BJ (cell line): Measurements from ENCODE around the gene CARHSP1. TPM values are rescaled to one million over a fixed set of nuclear protein-coding genes. Genes with fewer than 3 reads are reported as not detected.

Source experiments
- CTCF ChIA-PET: fragments of 350-600 bp; formaldehyde crosslinking; extraction: SDS; loops from one replicate; lab custom pipeline; 2021; ENCODE audit warnings: antibody characterized with exemption, inconsistent platforms; lab: Yijun Ruan, JAX
- POLR2A ChIA-PET: fragments of 300-600 bp; sonication (Branson Sonifier 250); formaldehyde crosslinking; extraction: SDS; loops from one replicate; lab custom pipeline; 2021; ENCODE audit warnings: antibody characterized with exemption; lab: Charles Lee
- DNase-seq: peaks from one replicate; pipeline ENCODE4 v3.0.0-alpha.2; 2011; ENCODE audit warnings: low read depth
- H3K27me3 ChIP-seq: 2 replicates; pipeline ENCODE4 v1.6.0; 2011; ENCODE audit warnings: low read length; ENCODE audit not compliant: control insufficient read depth, insufficient read depth
- H3K36me3 ChIP-seq: 2 replicates; pipeline ENCODE4 v1.5.1; 2011; ENCODE audit warnings: low read length; ENCODE audit not compliant: control insufficient read depth, insufficient read depth
- H3K4me3 ChIP-seq: 2 replicates; pipeline ENCODE4 v1.5.1; 2011; ENCODE audit warnings: low read depth, mild to moderate bottlenecking, control low read depth, low read length
- polyA plus RNA-seq: library from polyadenylated mRNA; depleted of rRNA; stranded (reverse); fragments of >200 nt; gene quantifications from 2 replicates; pipeline ENCODE4 v1.2.3, GENCODE V29; 2011
- TF ChIP-seq, protein P1 (sequence below): IDR thresholded peaks from 2 replicates; pipeline ENCODE4 v1.5.1; 2011; ENCODE audit warnings: low read depth, mild to moderate bottlenecking, control low read depth, inconsistent platforms, low read length, moderate library complexity; ENCODE audit not compliant: insufficient read depth

CARHSP1 gene
- polyA plus RNA-seq, 1 experiment = 119 TPM

DNA sequence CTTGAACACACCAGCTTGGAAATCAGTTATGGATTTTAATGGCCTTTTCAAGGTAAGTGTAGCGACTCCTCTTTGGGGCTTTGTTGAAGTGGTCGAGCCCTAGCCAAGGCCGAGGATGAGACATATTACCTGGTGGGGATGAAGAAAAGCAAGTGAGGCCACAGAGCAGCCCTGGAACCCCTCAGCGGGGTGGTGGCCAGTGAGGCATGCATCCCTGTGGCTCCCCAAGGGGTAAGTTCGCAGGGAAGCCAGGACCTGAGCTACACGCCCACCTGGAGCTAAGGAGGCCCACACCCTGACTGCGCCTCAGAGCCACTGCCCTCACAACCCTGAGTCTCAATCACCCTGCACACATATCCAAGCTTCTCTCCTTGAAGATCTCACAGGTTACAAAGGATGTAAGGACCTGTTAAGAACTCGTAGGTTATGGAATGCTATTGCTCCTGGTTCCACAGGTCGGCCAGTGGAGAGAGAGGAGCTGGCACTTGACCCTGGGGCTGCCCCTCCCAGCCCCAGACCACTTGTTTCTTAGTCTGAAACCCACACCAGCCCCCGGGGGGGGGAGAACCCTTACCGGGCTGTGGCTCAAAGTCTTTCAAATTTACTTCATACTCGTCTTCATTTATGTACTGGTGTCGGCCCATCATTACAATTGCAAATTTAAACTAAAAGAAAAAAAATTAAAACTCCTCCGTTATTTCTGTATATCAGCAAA is 25.3 kb upstream of the CARHSP1 start:
- no peaks in the 10 kb centered on the region for H3K27me3 ChIP-seq
- ChIA-PET CTCF (interaction anchor here (1.2 to 1.5 kb wide), 2 partner anchors 8 to 114 kb away, joined by 3 to 5 read pairs; no protein-coding TSS in a partner anchor), POLR2A (interaction anchor here (0.7 kb wide), 1 partner anchor 25 kb away, joined by 3 read pairs; no protein-coding TSS in a partner anchor)
- peaks cover 33% of the 10 kb centered on the region for H3K36me3 ChIP-seq
- H3K4me3 ChIP-seq = no peak overlapping the region
- TF ChIP-seq, protein P1, sequence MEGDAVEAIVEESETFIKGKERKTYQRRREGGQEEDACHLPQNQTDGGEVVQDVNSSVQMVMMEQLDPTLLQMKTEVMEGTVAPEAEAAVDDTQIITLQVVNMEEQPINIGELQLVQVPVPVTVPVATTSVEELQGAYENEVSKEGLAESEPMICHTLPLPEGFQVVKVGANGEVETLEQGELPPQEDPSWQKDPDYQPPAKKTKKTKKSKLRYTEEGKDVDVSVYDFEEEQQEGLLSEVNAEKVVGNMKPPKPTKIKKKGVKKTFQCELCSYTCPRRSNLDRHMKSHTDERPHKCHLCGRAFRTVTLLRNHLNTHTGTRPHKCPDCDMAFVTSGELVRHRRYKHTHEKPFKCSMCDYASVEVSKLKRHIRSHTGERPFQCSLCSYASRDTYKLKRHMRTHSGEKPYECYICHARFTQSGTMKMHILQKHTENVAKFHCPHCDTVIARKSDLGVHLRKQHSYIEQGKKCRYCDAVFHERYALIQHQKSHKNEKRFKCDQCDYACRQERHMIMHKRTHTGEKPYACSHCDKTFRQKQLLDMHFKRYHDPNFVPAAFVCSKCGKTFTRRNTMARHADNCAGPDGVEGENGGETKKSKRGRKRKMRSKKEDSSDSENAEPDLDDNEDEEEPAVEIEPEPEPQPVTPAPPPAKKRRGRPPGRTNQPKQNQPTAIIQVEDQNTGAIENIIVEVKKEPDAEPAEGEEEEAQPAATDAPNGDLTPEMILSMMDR = no peak
- DNase-seq = no peak

DNA sequence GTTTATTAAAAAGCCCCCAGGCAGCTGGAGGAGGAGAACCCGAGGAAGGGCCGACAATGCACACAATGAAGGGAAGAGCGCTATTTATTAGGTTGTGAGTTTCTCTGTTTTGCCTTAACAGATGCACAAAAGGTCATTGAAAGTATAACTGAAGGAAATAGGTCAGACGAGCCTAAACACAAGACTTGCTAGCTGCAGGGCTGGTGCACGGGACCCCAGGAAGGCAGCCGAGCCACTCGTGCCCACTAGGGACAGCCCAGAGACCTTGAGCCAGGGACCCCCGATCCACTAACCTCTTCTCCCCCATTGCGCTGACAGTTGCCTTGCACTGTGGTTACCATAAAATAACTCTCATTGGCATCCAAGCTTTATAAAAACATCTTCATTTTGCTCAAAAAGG is 24.6 kb upstream of the CARHSP1 start:
- Histone ChIP-seq H3K36me3 (peaks cover 31% of the 10 kb centered on the region), H3K4me3 (no peak overlapping the region), H3K27me3 (no peaks in the 10 kb centered on the region)
- ChIA-PET CTCF (interaction anchor here (1.0 to 1.5 kb wide), 4 partner anchors 8 to 115 kb away, joined by 3 to 5 read pairs (median 4); no protein-coding TSS in a partner anchor), POLR2A (no interaction called here)
- DNase-seq = no peak
- TF ChIP-seq, protein P1 = no peak

DNA sequence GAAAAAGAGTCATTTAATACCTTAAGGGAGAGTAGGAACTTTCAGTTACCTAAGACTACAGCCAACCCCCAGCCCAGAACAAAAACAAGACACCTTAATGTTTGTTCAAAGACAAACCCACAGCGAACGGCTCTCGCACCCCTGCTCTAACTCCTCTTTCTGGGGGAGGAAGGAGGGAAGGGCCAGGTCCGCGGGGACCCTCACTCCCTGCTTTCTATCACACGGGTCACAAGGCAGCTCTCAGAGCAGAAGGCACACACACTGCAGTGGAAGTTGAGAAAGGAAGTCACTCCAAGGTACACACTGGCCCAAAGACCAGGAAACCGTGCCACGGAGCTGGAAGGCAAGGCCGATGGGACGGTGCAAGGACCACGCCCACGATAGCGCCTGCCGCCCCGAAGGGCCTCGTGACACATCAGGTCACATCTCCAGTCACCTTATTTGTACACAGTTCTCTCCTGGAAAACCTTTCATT is 23.3 kb upstream of the CARHSP1 start:
- ChIA-PET POLR2A (interaction anchor here (0.8 kb wide), 1 partner anchor 155 kb away, joined by 4 read pairs; no protein-coding TSS in a partner anchor), CTCF (interaction anchor here (0.7 to 1.5 kb wide), 3 partner anchors 9 to 116 kb away, joined by 3 to 5 read pairs (median 4); no protein-coding TSS in a partner anchor)
- no peak for DNase-seq
- H3K4me3 ChIP-seq = no peak overlapping the region
- no peaks in the 10 kb centered on the region for H3K27me3 ChIP-seq
- peaks cover 25% of the 10 kb centered on the region for H3K36me3 ChIP-seq
- TF ChIP-seq, protein P1 = no peak

DNA sequence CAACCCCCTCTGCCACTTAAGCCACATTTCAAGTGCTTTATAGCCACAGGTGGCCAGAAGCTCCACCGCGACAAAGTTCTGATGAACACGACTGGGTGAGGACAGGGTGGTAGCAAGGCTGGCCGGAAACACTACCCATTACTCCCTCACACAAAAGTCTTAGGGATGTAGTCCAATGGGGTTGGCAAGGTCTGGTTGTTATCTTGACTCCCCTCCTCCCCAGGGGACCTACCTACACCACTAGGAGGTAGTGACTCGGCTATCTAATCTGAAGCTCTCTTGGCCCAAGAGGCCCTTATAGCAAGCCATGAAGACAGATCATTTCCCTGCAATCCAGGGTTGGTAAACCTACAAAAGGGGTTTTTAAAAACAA is 21.7 kb upstream of the CARHSP1 start:
- ChIA-PET CTCF (interaction anchor here (0.5 to 2.9 kb wide), 6 partner anchors 9 to 230 kb away, joined by 3 to 6 read pairs (median 3); no protein-coding TSS in a partner anchor), POLR2A (no interaction called here)
- no peak for DNase-seq
- TF ChIP-seq, protein P1 = no peak
- Histone ChIP-seq H3K36me3 (peaks cover 20% of the 10 kb centered on the region), H3K4me3 (no peak overlapping the region), H3K27me3 (no peaks in the 10 kb centered on the region)

DNA sequence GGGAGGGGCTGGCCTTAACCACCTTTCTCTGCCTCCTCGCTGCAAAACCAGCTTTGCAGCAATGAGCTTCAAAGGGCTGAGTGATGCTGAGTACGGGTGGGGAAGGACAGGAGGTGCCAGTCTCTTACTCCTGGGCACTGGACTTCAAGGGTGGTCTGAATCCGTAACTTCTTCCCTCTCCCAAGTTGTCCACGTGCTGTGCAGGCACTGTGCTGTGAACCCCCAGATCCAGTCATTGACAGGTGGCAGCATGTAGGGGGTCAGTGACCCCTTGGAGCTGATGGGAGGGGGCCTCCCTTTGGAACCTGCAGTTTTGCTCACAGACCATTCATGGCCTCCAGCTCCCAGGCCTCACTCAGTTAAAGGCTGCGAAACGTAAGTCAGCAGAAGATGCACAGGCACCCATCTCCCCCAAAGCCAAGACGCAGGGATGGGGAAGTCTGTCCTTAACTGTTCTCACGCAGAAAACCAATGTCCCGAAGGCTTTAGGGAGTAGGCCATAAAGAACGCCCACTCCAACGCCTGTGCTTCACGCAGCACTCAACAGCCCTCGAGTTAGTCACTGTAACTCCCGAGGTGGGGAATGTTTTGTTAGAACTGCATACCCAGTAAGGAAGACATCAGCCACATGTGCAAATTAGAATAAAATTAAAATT is 21.2 kb upstream of the CARHSP1 start:
- Histone ChIP-seq H3K4me3 (no peak overlapping the region), H3K27me3 (no peaks in the 10 kb centered on the region), H3K36me3 (peaks cover 18% of the 10 kb centered on the region)
- TF ChIP-seq, protein P1 = no peak
- CTCF ChIA-PET = interaction anchor here (0.8 to 2.9 kb wide), 3 partner anchors 9 to 229 kb away, joined by 3 to 6 read pairs (median 5); no protein-coding TSS in a partner anchor
- POLR2A ChIA-PET = no interaction called here
- no peak for DNase-seq
